Activated naive CD8-positive, alpha-beta T cell treated with anti-CD3 and anti-CD28 coated beads, Interleukin-2, amount 10 ng/mL, durations not matched to agents 7 days and 5 days (primary cell): Measurements from ENCODE around the gene ABCB9. TPM values are rescaled to one million over a fixed set of nuclear protein-coding genes. Genes with fewer than 3 reads are reported as not detected.
"Not testable (repeated sequence)": the region's sequence is repeated elsewhere in the genome, so short reads cannot be mapped to it uniquely, and the experiment has no call there.

ENCODE experiments used
- ATAC-seq: fragments of 150-1000 bp; cut with Tn5 transposase; one replicate; pipeline ENCODE4 v1.10.0; 2021; ENCODE audit warnings: low read depth, moderate library complexity
- POLR2A ChIA-PET: fragments of 350-600 bp; sonication (Branson Sonifier 250); formaldehyde crosslinking; loops from one replicate; lab custom pipeline; 2021; ENCODE audit warnings: antibody characterized with exemption; lab: Charles Lee
- DNase-seq: peaks from one replicate; pipeline ENCODE4 v3.0.0; 2021
- H3K27ac Mint-ChIP-seq: one replicate; pipeline ENCODE4 v1.8.0; 2022; ENCODE audit warnings: mild to moderate bottlenecking, mixed read lengths
- H3K27me3 Mint-ChIP-seq: one replicate; pipeline ENCODE4 v1.8.0; 2022; ENCODE audit warnings: mild to moderate bottlenecking, moderate library complexity, mixed read lengths
- H3K36me3 Mint-ChIP-seq: one replicate; pipeline ENCODE4 v1.8.0; 2021; ENCODE audit warnings: mild to moderate bottlenecking, mixed read lengths
- H3K4me1 Mint-ChIP-seq: one replicate; pipeline ENCODE4 v1.8.0; 2021; ENCODE audit warnings: mixed read lengths
- H3K4me3 Mint-ChIP-seq: one replicate; pipeline ENCODE4 v1.8.0; 2022; ENCODE audit warnings: mild to moderate bottlenecking, moderate library complexity, mixed read lengths
- H3K9me3 Mint-ChIP-seq: one replicate; pipeline ENCODE4 v1.8.0; 2021; ENCODE audit warnings: mixed read lengths
- total RNA-seq, 2 experiments: library from RNA; stranded (reverse); gene quantifications; one replicate each; pipeline ENCODE4 v1.2.3, GENCODE V29; 2021

Gene ABCB9
- total RNA-seq, 2 experiments from 2014 or later: 7.0 to 9.2 TPM

DNA sequence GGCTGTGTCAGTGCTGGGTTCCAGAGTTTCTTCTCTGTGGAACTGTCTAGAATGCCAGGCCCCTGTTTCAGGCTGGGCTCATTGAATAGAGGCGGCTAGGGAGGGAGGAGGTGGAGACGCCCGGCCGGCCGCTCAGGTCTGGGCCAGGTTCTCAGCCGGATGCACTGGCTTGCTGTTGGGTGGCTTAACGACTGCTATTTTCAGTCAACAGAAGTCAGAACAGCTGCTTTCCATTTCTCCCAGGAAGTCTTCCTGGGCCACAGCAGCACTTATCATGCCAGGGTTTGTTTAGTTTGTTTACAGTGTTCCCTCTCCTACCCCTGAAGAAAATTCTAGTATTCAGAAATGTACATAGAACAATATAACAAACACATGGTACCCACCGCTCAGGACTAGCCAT is 44.3 kb downstream of the ABCB9 start:
- DNase-seq (no peak), ATAC-seq (no peak)
- POLR2A ChIA-PET: no interaction called here
- no peak overlapping the region for H3K4me3 Mint-ChIP-seq
- H3K27me3 Mint-ChIP-seq: no peaks in the 10 kb centered on the region
- H3K4me1 Mint-ChIP-seq: peaks cover 15% of the 10 kb centered on the region
- H3K27ac Mint-ChIP-seq: no peak overlapping the region
- no peaks in the 10 kb centered on the region for H3K36me3 Mint-ChIP-seq
- no peaks in the 10 kb centered on the region for H3K9me3 Mint-ChIP-seq

DNA sequence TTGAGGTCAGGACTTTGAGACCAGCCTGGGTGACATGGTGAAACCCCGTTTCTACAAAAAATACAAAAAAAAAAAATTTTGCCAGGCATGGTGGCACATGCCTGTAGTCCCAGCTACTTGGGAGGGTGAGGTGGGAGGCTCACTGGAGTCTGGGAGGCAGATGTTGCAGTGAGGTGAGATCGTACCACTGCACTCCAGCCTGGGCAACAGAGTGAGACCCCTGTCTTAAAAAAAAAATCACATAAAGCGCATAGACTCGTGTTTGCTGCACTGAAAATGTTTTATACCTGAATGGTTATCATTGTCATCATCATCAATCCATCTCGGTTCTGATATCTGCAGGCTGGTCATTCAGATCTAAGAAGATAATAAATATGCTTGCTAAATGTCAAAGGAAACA is 45.6 kb downstream of the ABCB9 start:
- H3K9me3 Mint-ChIP-seq: no peaks in the 10 kb centered on the region
- H3K36me3 Mint-ChIP-seq: no peaks in the 10 kb centered on the region
- POLR2A ChIA-PET: interaction anchor here (1.4 kb wide), 1 partner anchor 24 kb away, joined by 3 read pairs; no protein-coding TSS in a partner anchor
- H3K27ac Mint-ChIP-seq: no peak overlapping the region
- no peaks in the 10 kb centered on the region for H3K27me3 Mint-ChIP-seq
- H3K4me1 Mint-ChIP-seq: peaks cover 15% of the 10 kb centered on the region
- no peak overlapping the region for H3K4me3 Mint-ChIP-seq
- no peak for DNase-seq
- ATAC-seq: no peak

DNA sequence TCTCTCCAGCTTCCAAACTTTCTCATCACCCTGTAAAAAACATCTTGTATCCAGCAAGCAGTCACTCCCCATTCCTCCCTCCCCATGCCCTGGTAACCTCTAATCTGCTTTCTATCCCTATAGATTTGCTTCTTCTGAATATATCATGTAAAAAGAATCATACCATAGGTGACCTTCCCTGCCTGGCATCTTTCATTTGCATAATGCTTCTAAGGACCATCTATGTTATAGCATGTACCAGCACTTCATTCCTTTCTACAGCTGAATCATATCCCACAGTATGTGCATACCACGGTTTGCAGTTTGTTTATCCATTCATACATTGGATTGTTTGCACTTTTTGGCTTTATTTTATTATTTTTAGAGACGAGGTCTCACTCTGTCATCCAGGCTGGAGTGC is 47.4 kb downstream of the ABCB9 start:
- Mint-ChIP-seq H3K4me1 (peaks cover 13% of the 10 kb centered on the region), H3K27ac (no peak overlapping the region)

DNA sequence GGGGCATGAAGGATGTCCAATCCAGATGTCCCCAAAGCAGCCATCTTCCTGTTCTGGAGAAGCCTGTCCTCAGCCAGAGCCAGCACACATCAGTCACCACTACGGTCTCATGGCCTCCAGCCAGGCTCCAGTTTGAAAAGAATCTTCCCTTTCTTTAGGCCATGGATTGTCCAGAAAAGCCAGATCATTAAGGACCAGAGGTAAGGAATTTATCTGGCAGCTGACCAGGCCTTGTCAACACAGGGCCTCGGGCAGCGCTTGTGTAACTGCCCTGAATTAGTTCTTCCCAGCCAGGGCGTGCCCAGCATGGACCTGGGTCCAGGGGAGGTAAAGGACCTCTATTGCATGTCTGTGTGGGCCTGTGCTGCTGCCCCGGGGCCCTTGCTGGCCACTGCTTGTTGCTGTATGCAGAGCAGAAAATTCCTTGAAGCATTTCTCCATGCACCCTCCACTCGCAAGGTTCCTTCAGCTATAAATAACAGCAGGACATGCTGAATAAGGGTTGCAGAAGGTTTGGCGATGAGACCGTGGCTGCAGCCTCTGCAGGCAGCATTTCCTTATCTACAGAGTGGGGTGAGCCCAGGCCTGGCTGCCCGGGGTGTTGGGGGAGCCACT is 48.6 kb downstream of the ABCB9 start:
- no peak for DNase-seq
- POLR2A ChIA-PET: no interaction called here
- H3K27ac Mint-ChIP-seq: no peak overlapping the region
- H3K4me3 Mint-ChIP-seq: no peak overlapping the region
- no peaks in the 10 kb centered on the region for H3K9me3 Mint-ChIP-seq
- no peaks in the 10 kb centered on the region for H3K27me3 Mint-ChIP-seq
- H3K4me1 Mint-ChIP-seq: peaks cover 14% of the 10 kb centered on the region
- H3K36me3 Mint-ChIP-seq: no peaks in the 10 kb centered on the region
- no peak for ATAC-seq

More for the DNA sequence above, 47.4 kb downstream of the ABCB9 start:
- Mint-ChIP-seq H3K4me3 (no peak overlapping the region), H3K27me3 (no peaks in the 10 kb centered on the region), H3K36me3 (no peaks in the 10 kb centered on the region), H3K9me3 (no peaks in the 10 kb centered on the region)
- POLR2A ChIA-PET: interaction anchor here (1.9 kb wide), 1 partner anchor 21 kb away, joined by 4 read pairs; no protein-coding TSS in a partner anchor
- DNase-seq: no peak
- no peak for ATAC-seq

DNA sequence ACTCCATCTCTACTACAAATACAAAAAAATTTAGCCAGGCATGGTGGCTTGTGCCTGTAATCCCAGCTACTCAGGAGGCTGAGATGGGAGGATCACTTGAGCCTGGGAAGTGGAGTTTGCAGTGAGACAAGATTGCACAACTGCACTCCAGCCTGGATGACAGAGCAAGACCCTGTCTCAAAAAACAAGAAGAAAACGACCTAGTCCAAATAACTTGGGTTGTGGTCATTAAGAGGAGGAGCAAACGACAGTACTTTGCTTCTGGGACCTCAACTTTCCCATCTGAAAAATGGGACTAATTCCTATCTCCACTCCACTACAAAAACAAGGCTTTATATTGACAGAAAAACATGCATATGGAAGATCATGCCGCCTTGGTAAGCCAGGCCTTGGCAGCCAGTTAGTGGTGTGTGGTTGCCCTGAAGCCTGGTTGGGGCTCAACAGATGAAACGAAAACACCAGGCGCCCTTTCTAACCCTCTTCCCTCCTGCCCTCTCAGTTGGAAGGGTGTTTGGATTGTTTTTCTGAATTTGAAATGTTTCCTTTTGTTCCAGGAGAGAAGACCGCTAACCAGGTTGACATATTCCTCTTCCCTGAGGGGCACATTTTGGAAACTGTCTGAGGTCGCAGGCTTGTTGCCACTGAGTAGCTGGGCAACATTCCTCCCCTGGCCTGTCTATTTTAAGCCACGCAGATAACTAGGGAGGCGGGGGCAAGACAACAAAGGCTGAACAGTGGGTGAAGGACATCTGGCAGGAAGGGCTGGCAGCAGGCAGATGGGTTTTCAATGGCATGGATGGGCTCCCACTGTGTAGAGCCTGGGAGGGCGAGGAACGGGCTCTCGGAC is 56.6 kb downstream of the ABCB9 start:
- Mint-ChIP-seq H3K36me3 (no peaks in the 10 kb centered on the region), H3K27me3 (peaks cover 7% of the 10 kb centered on the region), H3K4me3 (no peak overlapping the region), H3K4me1 (peaks cover 2% of the 10 kb centered on the region), H3K27ac (no peak overlapping the region), H3K9me3 (no peaks in the 10 kb centered on the region)
- POLR2A ChIA-PET: no interaction called here
- ATAC-seq: no peak
- no peak for DNase-seq

DNA sequence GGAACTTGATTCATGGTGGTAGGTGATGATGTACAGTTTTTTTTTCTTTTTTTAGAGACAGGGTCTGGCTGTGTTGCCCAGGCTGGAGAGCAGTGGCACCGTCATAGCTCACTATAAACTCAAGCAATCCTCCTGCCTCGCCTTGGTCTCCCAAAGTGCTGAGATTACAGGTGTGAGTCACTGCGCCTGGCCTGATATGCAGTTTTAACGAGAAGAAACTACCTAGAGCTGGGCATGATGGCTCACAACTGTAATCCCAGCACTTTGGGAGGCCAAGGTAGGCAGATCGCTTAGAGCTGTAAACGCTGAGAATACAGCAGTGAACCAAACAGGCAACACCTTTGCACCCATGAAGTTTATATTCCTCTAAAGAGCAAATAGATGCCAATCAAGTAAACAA is 57.3 kb downstream of the ABCB9 start:
- no peak for ATAC-seq
- H3K4me3 Mint-ChIP-seq: no peak overlapping the region
- no peak for DNase-seq
- H3K9me3 Mint-ChIP-seq: no peaks in the 10 kb centered on the region
- POLR2A ChIA-PET: interaction anchor here (0.7 kb wide), 1 partner anchor 18 kb away, joined by 3 read pairs; no protein-coding TSS in a partner anchor
- H3K27me3 Mint-ChIP-seq: peaks cover 7% of the 10 kb centered on the region
- peaks cover 2% of the 10 kb centered on the region for H3K4me1 Mint-ChIP-seq
- H3K36me3 Mint-ChIP-seq: no peaks in the 10 kb centered on the region
- H3K27ac Mint-ChIP-seq: no peak overlapping the region

DNA sequence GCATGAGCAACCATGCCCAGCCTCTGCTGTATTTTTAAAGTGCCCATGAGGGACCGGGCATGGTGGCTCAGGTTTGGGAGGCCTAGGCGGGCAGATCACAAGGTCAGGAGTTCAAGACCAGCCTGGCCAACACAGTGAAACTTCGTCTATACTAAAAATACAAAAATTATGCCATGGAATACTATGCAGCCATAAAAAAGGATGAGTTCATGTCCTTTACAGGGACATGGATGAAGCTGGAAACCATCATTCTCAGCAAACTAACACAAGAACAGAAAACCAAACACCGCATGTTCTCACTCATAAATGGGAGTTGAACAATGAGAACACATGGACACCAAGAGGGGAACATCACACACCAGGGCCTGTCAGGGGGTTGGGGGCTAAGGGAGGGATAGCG is 61.0 kb downstream of the ABCB9 start:
- POLR2A ChIA-PET: not testable (repeated sequence)

DNA sequence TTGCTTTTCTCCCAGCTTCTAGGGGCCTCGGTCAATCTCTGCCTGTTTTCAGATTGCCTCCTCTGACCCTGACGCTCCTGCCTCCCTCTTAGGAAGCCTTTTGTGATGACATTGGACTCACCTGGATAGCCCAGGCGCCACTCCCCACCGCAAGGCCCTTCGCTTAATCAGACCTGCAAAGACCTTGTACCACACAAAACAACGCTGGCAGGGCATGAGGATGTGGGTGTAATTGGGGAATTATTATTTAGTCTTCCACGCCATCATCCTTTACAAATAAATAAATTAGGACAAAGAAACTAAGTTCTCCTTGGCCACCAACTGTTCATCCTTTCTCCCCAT is 62.6 kb downstream of the ABCB9 start:
- Mint-ChIP-seq H3K27me3 (no peaks in the 10 kb centered on the region), H3K36me3 (no peaks in the 10 kb centered on the region), H3K4me1 (peaks cover 29% of the 10 kb centered on the region), H3K27ac (no peak overlapping the region), H3K4me3 (no peak overlapping the region), H3K9me3 (no peaks in the 10 kb centered on the region)
- ATAC-seq: no peak
- no peak for DNase-seq
- POLR2A ChIA-PET: no interaction called here

More for the DNA sequence above, 61.0 kb downstream of the ABCB9 start:
- not testable (repeated sequence) for H3K27ac Mint-ChIP-seq, H3K36me3 Mint-ChIP-seq, H3K9me3 Mint-ChIP-seq, H3K4me3 Mint-ChIP-seq, ATAC-seq, H3K27me3 Mint-ChIP-seq, DNase-seq
- H3K4me1 Mint-ChIP-seq: peaks cover 16% of the 10 kb centered on the region

DNA sequence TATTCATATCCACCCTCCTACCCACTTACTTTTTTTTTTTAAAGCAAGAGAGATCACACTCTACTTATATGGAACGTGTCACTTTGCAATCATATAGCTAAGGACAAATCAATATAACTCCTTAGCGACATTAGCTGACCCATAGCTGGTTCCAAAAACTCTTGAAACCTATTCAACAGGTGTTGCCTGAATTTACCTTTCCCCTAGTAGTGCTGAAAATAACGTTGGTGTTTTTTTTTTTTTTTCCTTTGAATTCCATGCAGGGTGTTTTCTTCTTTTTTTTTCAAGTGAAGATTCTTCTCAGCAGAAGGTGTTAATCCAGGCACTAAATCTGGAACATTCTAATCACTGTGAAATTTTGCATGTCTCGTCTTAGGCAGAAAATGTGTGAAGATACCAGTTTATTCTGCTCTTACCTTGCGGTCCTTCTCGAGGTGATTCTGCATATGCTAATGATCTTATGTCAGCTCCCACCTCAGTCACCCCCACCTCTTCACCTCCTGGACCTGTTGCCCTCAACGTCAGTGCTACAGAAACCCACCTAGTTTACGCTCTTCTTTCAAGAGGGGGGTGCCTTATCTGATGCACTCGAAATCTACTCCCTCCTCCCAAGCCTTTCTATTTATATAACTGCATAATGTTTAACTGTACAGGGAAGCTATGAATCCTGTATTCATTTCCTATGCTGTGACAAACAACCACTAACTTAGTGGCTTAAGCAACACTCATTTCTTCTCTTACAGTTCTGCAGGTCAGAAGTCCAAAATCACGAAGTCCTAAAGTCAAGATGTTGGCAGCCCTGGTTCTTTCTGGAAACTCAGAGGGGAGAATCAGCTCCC is 63.2 kb downstream of the ABCB9 start:
- no peaks in the 10 kb centered on the region for H3K36me3 Mint-ChIP-seq
- no peaks in the 10 kb centered on the region for H3K9me3 Mint-ChIP-seq
- peak overlapping the region; percentile 0 for H3K27ac Mint-ChIP-seq
- no peaks in the 10 kb centered on the region for H3K27me3 Mint-ChIP-seq
- ATAC-seq: no peak
- no peak for DNase-seq
- POLR2A ChIA-PET: interaction anchor here (2.5 kb wide), 1 partner anchor 15 kb away, joined by 12 read pairs; no protein-coding TSS in a partner anchor
- no peak overlapping the region for H3K4me3 Mint-ChIP-seq
- peaks cover 35% of the 10 kb centered on the region for H3K4me1 Mint-ChIP-seq

DNA sequence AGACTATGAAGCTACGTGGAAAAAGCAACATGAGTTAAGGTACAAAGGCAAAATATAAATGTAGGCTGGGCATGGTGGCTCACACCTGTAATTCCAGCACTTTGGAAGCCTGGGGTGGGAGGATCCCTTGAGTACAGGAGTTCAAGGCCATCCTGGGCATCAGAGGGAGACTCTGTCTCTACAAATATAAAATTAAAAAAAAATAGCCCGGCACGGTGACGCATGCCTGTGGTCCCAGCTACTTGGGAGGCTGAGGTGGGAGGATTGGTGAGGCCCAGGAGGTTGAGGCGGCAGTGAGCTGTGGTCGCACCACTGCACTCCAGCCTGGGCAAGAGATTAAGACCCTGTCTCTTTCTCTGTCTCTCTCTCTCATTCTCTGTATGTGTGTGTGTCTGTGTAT is 66.4 kb downstream of the ABCB9 start:
- no peaks in the 10 kb centered on the region for H3K9me3 Mint-ChIP-seq
- H3K27me3 Mint-ChIP-seq: no peaks in the 10 kb centered on the region
- H3K4me1 Mint-ChIP-seq: peaks cover 57% of the 10 kb centered on the region
- ATAC-seq: no peak
- POLR2A ChIA-PET: interaction anchor here (0.6 to 1.8 kb wide), 3 partner anchors 26 to 333 kb away, joined by 3 to 4 read pairs (median 3); partner anchors contain the start of gene MPHOSPH9
- H3K27ac Mint-ChIP-seq: peak overlapping the region; percentile 90
- no peak for DNase-seq
- no peaks in the 10 kb centered on the region for H3K36me3 Mint-ChIP-seq
- peak overlapping the region; percentile 16 for H3K4me3 Mint-ChIP-seq

DNA sequence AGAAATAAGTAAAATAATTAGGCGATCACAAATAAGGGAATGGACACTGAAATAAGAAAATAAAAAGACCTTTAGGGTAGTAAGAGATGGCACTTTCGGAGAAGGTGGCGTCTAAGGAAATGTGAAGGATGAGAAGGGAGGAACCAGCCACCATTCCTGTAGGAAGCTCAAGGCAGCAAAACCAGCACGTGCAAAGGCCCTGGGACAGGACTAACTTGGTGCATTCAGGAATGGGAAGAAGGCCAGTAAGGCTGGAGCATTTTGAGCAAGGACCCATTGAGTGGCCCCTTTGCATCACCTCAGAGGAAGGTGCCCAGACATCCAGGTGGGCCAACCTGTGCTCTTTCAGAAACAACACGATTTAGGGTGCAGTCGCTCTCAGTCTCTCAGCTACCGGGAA is 69.6 kb downstream of the ABCB9 start:
- Mint-ChIP-seq H3K27ac (peak overlapping the region; percentile 90), H3K4me3 (peak overlapping the region; percentile 90), H3K4me1 (peaks cover 77% of the 10 kb centered on the region), H3K9me3 (no peaks in the 10 kb centered on the region), H3K27me3 (no peaks in the 10 kb centered on the region), H3K36me3 (peaks cover 6% of the 10 kb centered on the region)
- DNase-seq (no peak), ATAC-seq (no peak)
- POLR2A ChIA-PET: interaction anchor here (0.6 to 2.4 kb wide), 8 partner anchors 8 to 487 kb away, joined by 3 to 14 read pairs (median 4); partner anchors contain the start of genes MPHOSPH9 and MTRFR

DNA sequence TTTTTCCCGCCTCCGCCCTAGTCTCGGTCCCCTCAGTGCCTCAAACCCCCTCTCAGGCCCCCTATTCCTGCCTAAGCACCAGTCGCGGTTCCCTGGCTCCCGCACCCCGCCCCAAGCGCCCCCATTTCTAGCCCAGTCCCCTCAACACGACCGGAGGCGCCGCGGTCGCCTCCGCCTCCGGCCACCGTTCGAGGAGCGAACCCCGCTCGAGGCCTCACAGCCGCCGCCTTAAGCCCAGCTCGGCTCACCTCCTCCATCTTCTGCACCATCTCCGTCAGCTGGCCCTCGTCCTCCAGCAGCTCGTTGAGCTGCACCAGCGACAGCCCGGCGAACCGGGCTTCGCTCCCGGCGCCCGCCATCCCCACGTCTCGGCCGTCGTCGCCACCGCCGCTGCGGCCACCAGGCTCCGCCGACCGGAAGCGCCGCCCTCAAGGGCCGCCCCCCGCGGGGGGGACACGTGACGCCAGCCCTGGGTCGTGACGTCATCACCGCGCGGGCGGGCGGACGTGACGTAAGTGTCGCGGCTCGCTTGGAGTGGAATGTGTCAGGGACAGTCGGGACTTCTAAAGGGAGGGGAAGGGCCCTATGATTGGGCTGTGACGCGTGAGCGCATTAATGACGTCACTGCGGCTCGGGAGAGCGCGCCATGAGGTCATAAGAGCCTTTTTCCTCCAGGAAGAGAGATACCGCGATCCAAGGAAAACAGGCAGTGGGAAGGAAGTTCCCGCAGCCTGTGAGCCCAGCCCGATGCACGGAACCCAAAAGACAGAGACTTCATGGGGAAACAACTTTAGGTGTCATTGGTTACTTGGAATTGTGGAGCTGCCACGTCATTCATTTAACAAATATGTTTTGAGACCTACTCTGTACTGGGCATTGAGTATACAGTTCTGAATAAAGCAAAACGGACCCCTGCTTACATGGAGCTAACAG is 70.3 kb downstream of the ABCB9 start, which contains the start of gene VPS37B:
Gene VPS37B (minus strand): TSS at position 421 of the 933 bp plus-strand sequence. CDS start 62 bp downstream, at position 359.
- H3K27ac Mint-ChIP-seq: peak within 1 kb of the TSS; percentile 90
- no peaks in the 10 kb centered on the region for H3K27me3 Mint-ChIP-seq
- POLR2A ChIA-PET: interaction anchor here (0.6 to 1.6 kb wide), 12 partner anchors 13 to 487 kb away, joined by 3 to 5 read pairs (median 3); partner anchors contain the start of genes MPHOSPH9, MTRFR and OGFOD2
- peaks cover 6% of the 10 kb centered on the region for H3K36me3 Mint-ChIP-seq
- peaks cover 76% of the 10 kb centered on the region for H3K4me1 Mint-ChIP-seq
- no peaks in the 10 kb centered on the region for H3K9me3 Mint-ChIP-seq
- DNase-seq (peak; percentile 96), ATAC-seq (peak; percentile 51)
- peak within 1 kb of the TSS; percentile 90 for H3K4me3 Mint-ChIP-seq
